ENCODE results near the gene DYNAP.

Gene DYNAP, protein sequence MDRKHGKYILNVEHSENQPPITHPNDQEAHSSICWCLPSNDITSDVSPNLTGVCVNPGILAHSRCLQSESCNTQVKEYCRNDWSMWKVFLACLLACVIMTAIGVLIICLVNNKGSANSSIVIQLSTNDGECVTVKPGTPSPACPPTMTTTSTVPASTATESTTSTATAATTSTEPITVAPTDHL

DNA sequence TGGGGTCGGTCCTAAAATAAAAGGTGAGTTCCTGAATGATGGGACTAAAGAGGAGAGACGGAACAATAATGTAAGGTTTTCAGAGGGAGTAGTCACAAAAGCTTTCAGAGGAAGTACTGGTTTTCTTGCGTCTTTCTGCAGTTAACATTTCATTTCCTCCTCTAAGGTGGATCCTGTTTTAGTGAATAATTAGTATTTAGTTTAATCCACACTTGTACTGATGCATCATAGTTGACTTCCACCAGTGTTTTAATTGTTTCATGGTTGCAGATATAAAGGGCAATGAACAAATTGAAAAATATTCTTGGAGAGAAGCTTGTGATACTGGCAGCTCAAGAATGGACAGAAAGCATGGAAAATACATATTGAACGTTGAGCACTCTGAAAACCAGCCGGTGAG is at the start of gene DYNAP:
DYNAP (plus strand) TSS at position 301 of the 400 bp plus-strand sequence; CDS start at position 339, 38 bp downstream.
- DNase-seq, result no peak

DNA sequence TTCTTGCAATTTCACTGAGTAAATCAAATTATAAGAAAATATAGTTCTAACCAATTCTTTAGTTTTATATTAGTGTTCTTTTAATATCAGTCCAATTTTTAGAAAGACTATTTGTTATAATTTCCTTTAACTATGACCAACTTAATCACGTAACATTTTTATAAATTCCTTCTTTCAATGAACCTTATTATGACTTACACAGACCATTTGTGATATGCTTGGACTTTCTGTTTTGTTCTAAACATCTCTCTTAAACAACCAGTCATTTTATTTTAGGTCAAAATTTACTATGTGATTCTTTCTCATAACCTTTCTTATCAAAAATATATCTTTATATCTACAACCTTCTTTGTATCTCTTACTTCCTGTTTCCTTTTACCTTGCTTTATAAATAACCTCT is 39.5 kb upstream of the DYNAP start:
- DNase-seq, result no peak

DNA sequence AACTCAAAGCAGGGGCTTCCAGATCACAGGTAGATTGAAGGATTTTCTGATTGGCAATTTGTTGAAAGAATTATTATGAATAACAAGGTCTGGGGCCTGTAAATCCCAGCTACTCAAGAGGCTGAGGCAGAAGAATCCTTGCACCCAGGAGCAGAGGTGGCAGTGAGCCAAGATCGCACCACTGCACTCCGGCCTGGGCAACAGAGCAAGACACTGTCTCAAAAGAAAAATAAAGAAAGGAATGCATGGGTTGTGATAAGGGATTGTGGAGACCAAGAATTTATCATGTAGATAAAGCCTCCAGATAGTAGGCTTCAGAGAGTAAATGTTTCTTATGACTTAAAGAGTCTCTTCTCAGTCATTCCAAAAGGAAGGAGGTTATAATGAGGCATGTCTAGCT is 35.8 kb upstream of the DYNAP start:
- no peak for DNase-seq

DNA sequence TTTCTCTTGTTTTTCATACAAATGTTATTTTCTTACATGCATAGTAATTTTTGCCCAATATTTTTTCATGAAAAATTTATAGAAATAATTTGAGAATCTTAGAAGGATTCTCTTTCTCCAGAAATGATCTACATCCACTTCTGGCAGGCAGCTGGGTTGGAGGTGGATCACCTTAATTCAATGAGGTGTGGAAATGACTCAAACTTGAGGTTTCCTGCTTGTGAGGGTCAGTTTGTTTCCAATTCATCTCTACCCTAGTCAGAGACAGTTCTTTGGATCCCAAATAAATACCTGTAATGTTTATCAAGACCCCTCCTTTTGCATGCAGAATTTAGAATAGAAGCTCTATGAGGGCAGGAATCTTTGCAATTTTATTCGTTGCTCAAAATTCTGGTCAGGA is 35.0 kb upstream of the DYNAP start:
- DNase-seq, result no peak

DNA sequence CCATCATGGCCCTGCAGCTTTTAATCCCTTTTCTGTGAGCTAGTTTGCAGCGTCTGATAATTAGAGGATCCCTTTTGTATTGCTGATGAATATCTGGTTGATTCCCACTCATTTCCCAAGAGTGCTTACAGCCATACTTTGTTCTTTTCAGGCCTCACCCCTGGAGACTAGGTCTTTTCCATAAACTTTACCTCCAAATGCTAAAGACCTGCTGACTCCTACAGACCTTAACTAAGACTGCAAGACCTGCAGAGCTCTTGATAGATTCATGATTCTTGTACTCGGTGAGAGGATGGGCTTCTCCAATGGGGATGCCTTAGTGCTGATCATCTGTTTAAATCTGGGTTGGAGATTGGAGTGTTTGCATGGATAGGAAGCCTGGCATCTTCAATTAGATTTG is 33.1 kb upstream of the DYNAP start:
- DNase-seq, result no peak

DNA sequence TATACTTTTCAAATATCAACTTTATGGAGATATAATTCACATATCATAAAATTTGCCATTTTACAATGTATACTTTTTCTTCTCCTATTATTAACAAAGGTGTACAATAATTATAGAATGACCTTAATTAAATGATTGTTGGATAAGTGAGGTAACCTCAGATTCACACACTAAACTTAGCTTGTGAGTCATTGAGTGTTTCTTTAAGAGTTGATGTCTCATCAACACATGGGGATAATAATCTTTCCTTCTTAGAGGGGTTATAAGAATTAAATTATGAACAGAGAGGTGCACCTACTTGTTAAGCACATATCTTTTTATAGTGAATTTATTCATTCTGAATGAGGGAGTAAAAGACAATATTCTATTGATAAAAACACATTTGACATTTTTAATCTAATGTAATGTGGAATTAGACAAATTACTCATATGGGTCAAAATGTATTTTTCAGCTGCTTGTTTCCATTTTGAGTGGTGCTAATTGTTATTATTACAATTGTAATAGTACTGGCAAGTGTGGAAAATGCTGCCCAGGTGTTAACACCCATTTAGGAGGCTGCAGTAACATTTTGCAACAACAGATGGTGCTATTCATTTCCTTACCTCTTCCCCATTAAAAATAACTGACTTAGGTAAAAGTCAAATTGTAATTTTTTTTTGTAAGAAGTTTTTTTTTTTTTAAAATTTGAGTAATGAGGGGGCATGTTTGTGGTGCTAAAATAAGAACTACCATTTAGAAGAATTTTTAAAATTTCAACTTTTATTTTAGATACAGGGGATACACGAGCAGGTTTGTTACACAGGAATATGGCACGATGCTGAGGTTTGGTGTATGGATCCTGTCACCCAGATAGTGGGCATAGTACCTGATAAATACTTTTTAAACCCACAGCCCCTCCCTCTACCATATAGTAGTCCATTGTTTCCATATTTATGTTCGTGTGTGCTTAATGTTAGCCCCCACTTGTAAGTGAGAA is 32.1 kb upstream of the DYNAP start:
- DNase-seq, result peak; percentile 37

DNA sequence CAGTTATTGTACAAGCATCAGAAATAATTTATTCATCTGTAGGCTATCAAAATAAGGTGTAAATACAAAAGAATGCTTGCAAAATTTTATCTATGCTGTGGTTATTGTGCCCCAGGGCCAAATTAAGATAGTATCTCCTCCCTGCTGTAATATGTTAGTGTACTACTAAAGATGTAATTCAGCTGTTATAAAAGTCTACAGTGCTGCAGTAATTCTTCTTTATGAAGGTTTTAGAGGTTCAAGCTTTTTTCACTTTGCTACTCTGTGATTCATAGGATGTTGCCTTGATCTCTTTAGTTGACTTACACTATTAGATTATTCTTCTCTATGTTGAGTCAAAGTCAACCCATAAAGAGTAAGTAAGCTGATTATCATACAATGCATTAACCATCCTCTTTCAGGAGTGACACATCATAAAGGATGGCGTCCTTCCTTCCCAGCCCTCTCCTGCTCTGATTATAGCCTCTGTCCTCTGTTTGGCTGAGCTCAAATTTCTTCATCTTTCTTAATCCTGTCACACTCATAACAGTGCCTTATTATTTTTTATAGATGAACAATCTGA is 29.3 kb upstream of the DYNAP start:
- DNase-seq, result no peak

DNA sequence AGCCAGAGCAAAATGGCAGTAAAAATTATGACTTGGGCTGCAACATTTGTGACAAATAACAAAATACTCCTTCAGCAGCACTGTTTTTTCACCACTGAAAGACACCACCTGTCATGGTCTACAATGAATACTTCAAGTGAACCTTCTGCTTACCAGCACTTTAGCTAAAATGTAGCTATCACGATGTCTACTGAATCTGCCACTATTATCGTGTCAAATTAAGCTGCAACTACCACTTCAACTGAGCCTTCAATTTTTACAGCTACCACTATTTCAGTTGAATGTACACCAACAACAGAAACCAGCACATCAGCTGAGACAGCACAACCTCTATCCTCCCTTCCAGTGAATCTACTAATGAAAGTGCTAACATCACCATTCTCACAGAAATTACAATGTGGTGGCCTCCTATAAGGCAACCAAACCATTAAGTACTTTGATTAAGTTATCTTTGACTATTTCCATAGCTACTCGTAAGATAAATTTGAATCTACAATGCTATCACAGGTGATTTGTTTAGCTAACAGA is 10.8 kb upstream of the DYNAP start:
- DNase-seq, result no peak

DNA sequence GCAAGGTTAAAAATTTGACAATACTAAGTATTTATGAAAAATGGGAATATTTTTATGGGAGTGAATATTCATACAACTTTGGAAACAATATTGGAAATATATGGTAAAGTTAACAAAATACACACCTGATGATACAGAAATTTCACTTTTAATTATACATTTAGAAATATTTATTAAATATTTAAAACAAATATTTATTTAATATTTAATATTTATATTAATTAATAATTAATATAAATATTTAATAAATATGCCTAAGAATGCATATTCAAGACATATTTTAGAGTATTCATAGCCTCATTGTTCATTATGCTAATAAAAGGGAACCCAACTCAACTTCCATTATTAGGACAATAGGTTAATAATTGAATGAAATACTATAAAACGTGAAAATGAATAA is 7.0 kb upstream of the DYNAP start:
- DNase-seq, result no peak

DNA sequence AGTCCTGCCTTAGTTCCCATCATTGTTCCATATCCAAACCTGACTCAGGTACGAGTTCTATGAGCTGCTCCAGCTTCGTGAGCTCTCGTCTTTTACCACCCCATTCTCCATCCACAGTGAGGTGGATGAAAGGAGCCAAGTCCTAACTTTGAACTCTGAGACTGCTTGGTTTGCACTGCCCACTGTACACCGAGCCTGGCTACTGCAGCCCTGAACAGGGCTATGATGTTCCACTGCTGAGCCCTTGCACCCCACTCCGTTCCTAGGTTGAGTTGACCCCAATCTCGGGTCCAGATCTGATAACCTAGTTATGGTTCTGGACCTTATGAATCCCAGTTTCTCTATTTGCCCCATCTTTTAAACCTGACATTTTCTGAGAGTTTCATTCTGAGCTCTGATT is 5.3 kb upstream of the DYNAP start:
- DNase-seq, result no peak

DNA sequence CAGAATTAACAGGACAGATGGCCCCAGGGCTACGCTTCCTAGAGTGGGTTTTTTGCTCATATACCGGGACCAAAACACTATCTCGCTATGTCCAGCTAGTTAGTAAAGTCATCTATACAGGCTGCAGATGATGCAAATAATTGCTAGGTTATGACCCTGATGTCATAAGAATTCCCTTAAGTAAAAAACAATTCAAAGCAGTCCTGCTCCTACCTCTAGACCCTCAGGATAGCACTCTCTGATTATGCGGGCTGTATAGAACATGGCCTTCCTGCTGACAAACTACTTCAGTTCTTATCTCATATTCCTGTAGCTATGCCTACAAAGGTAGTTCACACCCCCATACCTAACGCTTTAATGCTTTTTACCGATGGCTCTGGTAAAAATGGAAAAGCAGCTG is 13.2 kb downstream of the DYNAP start:
- no peak for DNase-seq

DNA sequence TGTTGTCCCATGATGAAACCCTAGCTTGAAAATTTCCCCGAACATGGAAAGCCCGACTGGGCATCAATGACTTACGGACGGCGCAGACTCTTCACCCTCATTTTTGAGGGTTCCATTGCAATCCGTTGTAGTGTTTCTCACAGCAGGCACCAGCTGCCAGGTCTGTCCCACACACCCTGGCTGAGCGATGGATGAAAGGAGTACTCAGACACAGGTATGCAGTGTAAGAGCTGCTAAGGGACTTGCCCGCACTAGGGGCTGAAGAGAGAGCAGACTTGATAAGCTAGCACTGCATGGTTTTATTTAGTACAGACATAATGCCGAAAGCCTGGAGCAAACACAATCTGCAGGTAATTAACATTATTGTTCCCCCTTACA is 15.8 kb downstream of the DYNAP start:
- no peak for DNase-seq

DNA sequence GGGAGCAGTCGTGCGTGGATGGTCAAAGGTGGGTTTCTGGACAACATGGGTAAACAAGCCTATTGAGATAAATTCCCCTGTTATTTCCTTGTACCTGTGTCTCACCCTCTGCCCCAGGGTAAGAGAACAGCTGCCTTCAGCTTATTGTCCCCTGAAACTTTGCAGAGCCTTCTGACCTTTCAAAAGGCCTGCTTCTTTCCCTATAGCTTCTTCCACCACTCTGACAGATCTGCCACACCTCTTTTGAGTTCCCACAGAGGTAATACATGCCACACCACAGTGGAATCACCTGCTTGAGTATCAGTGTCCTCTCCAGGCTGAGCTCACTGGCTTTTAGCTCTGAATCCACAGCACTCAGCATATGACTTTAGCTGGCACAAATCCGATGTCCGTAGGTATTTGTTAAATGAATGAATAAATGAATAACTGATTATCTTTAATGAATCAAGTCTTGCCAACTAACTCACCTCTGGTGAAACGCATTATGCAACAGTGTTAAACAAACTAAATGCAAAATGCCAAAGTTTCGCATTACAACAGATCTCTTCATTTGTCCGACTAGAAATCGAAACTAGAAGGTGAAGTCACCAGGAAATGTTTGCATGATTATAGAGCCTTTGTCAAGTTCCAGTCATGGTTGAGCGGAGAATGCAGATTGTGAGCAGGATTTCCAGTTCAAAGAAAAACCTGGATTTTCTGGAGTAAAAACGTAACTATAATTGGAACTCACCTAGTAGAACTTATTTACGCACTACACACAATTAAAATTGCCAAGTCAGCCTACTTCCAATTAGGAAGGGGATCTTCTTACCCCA is 16.4 kb downstream of the DYNAP start:
- peak; percentile 35 for DNase-seq

DNA sequence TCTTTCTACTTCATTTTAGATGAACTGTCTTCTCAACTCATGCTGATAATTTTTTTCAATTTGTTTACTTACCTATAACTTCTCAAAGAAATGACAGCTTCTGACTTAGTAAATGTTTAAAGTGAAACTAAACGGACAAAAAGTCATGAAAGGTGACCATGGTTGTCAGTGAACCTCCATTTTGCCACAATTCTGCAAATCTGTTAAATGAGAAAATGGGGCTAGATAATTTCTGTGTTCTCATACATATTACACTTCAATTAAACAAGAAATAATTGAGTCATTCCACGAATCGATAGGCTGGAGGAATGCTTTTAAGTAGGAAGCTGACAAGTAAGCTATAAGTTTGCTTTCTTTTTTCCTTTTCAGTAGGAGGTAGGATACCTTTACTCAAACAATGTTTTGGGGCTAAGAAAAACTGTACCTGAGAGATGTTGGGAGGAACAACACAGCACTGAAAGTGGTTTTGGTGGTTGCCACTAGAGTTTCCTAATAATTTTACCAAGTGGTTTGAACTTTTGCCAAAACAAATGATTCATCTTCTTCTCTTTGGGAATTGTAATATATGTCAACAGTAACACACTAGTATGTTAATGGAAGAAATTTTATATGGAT is 17.1 kb downstream of the DYNAP start:
- DNase-seq, result peak; percentile 35

DNA sequence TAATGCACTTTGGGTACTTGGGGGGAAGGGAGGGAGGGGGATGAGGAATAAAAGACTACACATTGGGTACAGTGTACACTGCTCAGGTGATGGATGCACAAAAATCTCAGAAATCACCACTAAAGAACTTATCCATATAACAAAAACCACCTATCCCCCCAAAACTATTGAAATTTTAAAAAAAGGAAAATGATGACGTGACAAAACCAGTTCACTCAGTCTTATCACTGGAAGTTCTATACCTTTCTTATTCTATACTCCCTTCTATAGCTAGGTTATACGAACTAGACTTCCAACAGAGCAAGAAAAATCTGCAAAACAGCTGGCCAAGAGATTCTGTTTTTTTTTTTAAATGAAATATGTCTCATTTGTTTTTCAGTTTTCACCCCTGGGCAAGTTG is 20.8 kb downstream of the DYNAP start:
- DNase-seq, result no peak

DNA sequence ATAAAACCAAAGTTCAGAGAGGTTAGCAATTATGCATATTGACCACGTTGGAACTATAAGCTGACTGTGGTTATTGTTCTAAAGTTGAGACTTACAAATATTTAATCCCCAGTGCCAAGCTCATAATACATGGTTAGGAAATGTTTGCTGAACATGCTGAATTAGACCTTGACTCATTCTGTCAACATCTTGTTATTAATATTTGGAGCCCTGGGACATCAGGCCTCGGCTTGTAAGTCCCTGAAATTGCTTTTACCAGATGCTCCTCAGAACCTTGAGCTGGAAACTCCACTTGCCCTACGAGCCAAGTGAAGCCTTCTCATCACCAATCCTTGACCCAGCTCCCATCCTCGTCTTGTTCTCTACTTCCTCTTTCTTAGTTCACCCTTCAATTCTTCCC is 21.2 kb downstream of the DYNAP start:
- DNase-seq, result no peak

DNA sequence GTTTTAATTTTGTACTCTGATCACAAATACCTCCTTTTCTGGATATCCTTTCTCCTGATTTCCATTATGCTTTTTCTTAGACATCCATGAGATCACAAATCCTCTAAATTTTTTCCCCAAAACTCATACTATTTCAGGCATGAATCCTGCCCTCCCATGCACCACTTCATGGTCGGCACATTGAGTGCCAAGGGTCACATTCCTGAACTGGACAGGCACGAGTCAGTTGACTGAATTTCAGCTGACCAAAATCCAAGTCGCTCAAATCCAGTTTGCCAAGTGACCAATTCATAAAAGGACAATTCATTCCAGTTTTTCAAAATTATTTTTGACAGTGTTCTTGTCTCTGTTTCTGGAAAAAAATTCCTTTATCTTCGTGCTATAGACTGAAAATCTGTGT is 22.1 kb downstream of the DYNAP start:
- no peak for DNase-seq

DNA sequence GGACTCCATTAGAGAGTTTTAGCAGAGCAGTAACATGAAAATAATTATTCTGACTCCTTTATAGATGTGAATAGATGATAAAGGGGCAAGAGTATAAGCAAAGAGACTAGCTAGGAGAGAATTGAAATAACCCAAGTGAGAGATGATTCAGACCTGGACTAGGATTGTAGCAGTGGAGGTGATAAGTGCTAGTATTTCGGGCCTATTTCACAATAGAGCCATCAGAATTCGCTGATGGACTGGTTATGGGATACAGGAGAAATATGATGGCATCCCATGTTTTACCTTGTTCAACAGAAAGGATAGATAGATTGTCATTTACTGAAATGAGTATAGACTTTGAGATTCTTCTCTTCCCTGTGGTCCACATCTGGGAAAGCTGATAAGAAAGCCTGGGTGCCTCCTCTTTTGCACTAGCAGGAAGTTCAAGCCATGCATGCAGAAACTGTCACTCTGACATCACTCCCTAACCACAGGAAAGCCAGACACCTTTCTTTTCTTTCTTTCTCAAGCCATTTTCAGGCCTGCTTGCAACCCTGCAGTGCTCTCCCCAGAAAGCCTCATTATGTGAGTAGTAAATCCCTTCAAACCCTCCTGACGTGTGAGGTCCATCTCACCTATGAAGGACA is 25.3 kb downstream of the DYNAP start:
- no peak for DNase-seq

DNA sequence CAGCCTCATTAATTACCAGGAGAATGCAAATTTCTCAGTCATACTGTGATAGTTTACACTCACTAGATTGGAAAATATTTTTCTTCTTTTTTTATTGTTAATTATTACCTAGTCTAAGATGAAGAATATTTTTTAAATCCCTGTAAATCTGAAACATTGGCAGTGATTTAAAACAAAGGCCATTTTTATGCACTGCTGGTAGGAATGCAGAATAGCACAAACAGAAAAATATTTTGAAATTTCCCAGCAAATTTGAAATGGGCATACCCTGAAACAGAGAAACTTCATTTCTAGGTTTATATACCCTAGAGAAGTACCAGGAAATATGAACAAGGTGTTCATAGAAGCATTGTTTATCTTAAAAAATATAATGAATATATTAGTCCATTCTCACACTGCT is 31.0 kb downstream of the DYNAP start:
- no peak for DNase-seq

DNA sequence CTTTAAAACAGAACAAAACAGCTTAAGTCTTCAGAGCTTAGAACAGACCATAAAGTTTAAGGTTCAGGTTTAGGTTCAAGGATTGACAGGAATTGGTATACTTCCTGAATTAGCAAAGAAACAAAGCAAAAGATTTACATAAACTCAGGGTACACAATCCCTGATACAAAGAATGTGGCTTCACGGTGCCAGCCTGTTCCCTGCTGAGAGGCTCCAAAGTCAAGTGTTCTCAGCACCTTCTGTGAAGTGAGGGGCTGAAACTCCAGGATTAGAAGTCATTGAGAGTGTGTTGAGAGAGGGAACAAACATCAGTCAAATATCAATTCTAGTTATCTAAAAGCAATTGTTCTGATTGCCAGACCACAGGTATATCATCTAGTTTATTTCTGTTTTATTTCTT is 35.7 kb downstream of the DYNAP start:
- no peak for DNase-seq

DNA sequence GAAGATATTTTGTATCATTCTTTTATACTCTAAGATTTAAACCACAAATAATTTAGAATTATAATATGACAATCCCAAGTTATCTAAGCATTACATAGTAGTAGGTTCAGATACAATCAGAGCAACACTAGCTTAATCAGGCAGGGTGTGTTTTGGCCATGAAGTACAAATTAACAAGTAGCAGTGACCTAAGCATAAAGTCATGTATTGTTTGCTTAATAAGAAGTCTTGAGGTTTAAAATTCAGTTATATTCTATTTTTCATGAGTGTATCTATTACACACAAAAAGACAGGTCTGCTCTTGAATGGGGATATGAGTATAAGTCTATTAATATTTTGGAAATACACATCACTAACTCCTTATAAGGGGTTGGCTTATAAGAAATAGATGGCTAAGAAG is 39.9 kb downstream of the DYNAP start:
- no peak for DNase-seq

DNA sequence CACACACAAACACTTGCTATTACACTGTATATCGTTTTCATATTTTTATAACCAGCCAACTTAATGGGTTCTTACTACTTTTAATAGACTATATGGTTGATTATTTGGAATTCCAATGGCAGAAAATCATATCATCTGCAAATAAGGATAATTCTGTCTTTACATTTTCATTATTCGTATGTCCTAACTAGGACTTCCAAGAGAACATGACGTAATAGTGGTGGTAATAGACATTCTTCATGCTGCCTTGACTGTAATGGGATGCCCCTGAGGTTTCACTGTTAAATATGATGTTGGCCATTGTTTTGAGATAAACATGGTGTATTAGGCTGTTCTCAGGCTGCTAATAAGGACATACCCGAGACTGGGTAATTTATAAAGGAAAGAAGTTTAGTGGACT is 45.2 kb downstream of the DYNAP start:
- DNase-seq, result no peak

Measured in COR-L47 (cell line).